IPS DF 19.7 (cell line): ENCODE results near the gene STK32B.
A peak's percentile ranks its signal among the peaks of the same experiment; 100 is the strongest.
"Not testable (repeated sequence)": the region's sequence is repeated elsewhere in the genome, so short reads cannot be mapped to it uniquely, and the experiment has no call there.

Source experiments
- DNase-seq: peaks from one replicate; pipeline ENCODE4 v3.0.0-alpha.2; 2013; ENCODE audit warnings: low read depth, low spot score

Gene STK32B

DNA sequence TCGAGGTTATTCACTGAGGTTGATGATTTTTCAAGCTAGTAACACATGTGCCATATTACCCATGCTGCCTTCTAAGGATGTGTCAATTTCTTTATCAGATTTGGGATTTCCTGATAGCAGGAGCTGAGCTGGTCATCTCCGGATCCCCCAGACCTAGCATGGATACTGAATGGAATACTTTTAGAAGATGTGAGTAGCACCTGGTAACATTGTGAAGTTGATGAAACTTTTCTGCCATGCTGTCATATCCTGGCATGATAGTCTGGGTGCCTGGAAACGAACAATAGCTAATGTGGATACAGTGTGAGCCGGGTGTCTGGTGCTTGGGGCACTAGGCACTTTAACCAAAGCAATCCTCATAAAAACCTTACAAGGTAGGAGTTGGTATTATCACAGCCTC is 21.1 kb upstream of the STK32B start:
- DNase-seq = no peak

DNA sequence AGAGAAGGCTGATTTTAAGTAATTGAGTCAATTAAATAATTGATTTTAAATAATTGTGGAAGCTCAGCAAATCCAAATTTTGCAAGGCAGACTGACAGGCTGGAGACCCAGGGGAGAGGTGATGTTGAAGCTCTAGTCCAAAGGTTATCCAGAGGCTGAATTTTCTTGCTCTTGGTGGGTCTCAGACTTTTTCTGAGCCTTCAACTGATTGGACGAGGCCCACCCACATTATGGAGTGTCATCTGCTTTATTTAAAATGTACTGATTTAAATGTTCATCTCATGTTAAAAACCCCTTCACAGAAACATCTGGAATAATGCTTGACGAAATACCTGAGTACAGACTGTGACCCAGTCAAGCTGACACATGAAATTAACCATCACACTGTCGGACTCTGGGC is 20.4 kb upstream of the STK32B start:
- no peak for DNase-seq

DNA sequence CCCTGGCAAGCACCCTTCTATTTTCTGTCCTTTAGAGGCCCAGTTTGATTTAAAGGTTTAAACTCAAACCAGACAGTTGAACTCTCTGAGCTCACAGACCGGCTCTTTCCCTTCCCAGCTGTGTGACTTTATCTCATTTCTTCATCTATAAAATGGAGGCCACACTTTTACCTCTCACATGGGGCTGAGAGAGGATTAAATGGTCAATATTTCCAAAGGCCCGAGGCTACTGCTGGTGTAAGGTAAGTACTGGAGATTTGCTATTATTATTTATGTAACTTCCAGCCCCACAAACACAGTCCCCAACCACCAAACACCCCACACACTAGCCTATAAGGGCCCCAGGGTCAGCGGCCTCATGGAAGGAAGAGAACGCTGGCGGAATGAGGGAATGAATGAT is 18.5 kb upstream of the STK32B start:
- no peak for DNase-seq

DNA sequence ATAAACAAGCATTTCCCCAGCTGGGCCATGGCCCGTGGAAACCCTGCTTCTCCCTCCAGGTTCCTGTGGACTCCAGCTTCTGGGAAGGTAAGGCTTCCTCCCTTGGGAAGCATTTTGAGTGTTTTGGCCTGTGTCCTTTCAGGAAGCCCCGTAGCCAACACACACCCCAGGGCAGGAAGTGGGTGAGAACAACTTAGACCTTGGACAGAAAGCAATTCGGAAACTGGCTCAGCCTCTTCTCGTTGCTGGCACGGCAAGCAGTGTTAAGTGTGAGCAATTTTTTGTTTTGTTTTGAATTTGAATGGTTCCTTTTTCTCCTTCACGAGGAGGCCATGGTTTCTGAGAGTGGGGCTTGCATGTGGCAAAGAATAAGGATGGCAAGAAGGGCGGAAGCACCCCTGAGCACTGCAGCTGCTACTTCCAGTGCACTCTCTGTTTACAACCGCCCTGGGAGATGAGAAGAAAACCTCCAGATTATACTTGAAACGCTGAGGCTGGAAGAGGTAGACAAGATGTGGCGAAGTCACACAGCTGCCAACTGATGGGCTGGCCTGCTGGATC is 17.9 kb upstream of the STK32B start:
- DNase-seq = no peak

DNA sequence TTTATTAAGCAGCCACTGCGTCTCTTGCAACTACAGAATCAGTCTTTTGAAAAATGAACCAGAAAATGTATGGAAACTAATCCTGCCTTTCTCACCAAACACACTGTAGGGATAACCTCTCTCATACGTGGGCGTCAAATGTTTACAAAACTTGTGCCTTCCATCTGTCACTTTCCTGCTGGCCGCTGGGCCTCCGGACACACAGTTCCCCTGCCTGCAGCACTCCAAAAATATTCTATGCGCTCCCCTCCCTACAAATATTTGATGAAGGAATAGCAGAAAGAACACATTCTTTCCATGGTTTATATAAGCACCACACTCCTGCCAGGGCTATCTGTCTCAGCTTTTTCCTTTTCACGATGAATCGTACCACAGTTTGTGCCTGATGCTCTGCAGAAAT is 17.1 kb upstream of the STK32B start:
- DNase-seq = no peak

DNA sequence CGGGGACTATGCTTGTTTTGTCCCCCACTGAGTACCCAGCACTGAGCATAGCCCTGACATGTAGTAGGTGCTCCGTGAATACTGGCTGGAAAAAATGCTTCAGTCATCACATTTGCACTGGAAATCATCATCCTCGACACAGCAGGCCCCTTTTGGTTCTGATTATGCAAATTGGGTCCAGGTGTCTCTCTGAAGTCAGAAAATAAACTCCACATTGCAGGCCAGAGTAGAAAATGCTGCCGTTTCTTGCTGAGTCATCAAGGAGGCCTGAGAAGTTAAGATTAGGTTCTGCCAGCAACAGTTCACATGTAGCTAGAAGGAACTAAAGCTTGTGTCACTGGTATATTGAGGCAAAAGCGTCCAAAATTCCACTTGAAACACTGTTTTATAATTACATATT is 15.0 kb upstream of the STK32B start:
- DNase-seq = no peak

DNA sequence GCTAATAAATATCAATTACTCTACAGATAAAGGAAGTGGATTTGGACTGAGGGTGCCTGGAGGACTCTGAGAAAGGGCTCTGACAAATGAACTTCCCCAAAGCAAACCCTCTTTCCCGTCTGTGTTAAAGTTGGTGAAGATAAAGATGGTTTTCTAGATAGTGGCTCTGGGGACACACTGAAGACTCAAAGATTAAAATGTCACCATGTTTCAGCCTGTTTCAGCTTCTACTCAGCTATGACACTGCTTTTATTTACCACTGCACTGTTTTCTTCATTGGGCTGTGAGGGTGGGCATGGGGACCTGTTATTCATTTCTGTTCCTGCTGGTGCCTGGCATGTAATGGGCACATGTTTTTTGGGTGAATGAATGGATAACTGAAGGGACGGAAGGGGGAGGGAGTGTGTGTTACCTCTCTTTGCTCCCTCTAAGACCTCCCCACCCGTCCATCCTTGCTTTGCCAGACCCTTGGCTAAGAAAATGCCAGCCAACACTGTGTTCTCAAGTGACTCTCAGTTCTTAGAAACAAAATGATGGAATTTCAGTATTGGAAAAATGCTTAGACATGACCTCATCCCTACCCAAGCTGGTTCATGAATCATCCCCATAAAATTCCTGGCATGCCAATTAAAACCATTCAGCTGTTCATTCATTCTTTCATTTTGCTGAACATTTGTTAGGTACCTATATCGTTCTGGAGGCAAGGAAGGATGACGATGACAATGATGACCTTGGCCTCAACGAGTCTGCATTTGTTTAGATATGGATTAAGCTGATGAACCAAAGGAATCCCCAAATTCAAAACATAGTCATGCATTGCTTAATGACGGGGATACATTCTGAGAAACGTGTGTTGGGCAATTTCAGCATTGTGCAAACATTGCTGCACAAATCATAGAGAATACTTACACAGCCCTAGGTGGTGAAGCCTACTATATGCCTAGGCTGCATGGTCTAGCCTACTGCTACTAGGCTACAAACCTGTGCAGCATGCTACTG is 13.4 kb upstream of the STK32B start:
- no peak for DNase-seq

DNA sequence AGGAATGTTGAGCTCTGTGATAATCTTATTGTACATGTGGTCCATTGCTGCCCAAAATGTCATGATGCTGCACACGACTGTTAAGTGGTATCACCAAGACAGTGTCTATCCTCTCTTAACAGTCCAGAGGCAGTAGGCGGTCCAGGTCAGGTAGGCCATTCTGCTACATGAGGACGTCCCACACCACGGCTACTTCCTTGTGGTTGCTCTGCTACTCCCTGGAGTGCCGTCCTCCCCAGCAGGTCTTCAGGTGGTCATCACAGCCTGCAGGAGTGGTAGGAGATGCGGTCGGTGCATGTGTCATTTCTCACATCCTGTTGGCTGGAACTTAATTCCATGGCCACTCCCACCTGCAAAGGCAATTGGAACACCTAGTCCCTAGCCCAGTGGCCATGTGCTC is 11.5 kb upstream of the STK32B start:
- DNase-seq = no peak

DNA sequence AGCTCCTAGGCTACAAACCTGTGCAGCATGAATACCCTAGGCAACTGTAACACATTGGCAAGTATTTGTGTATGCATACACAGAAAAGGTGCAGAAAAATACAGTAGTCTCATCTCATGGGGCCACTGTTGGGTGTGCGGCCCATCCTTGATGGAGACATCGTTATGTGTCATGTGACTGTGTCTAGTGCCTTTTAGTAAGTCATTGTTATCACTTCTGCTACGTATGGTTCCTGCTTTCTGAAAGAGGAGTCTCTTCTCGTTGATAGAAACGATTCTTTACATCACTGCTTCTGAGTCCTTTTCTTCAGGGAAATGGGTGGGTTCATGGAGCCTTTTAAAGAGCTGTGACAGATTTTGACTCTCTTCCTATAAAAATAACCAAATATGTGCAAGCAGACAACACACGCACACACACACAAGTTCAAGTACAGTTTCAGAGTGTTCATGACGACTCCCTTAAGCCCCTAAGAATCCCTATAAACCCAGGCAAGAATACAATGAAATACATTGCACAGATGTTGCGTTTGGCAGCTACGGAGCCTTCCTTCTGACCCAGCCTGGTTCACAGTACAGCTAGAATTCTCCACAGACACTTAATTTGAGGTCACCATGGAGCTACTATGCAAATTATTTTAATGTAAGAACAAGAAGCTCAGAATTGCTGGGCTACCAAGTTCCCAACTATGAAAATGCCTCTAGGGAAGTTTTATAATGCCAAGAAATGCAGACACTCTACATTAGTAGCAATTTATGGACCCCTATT is 10.2 kb upstream of the STK32B start:
- no peak for DNase-seq

DNA sequence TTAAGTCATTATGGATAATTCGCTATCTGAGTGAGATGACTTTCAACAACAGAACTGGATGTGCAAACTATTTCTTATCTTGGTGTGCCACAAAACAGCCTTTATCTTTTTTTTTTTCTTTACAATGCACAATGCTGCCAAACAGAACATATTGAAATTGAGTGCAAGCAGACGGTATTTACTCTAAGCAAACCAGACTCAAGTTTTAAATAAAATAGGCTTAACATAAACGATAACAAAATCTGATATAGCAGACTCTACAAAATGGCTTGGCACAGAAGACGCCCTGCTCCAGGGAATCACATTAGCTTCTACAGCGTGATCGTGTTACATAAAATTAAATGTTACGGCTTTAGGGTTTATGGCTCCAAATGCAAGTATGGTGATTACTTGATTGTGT is 9.6 kb upstream of the STK32B start:
- DNase-seq = no peak

DNA sequence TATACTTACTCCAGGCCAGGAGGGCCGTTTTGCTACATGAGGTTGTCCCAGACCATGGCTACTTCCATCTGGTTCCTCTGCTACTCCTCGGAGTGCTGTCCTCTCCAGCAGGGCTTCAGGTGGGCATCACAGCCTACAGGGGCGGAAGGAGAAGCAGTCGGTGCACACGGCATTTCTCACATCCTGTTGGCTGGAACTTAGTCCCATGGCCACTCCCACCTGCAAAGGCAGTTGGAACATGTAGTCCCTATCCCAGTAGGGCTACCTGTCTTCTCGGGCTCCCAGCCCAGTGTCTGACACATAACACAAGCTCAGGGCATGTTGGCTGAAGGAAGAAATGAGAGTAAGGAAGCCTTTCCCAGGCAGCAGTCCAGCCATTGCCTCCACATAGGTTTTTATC is 7.7 kb upstream of the STK32B start:
- no peak for DNase-seq

DNA sequence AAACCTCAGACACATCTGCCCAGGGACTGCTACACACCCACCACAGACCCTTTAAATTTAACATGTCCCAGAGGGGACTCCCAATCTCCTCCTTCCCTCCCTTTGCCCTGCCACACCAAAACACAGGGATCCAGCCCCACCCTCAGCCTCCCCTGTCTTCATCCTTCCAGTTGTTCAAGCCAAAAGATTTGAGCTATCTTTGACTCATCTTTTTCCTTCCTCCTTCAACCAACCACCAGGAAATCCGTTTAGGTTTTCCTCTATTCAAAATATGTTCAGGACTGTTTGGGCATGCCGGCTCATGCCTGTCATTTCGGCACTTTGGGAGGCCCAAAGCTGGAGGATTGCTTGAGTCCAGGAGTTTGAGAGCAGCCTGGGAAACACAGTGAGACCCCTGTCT is 6.9 kb upstream of the STK32B start:
- no peak for DNase-seq

DNA sequence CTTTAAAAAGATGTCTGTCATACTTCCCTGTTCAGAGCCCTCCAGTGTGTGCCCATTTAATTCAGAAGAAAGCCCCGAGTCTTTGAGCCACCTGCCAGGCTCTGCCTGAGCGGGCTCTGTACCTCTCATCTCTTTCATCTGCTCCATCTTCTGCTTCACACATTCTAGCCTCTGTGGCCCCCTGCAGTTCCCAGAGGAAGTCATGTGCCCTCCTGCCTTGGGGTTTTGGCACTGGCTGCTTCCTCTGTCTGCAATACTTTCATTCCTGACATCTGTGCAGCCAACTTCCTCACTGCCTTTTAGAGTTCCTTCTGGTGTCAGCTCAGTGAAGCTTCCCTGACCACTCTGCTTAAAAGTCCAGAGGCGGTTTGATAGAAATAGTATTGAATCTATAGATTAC is 6.2 kb upstream of the STK32B start:
- no peak for DNase-seq

DNA sequence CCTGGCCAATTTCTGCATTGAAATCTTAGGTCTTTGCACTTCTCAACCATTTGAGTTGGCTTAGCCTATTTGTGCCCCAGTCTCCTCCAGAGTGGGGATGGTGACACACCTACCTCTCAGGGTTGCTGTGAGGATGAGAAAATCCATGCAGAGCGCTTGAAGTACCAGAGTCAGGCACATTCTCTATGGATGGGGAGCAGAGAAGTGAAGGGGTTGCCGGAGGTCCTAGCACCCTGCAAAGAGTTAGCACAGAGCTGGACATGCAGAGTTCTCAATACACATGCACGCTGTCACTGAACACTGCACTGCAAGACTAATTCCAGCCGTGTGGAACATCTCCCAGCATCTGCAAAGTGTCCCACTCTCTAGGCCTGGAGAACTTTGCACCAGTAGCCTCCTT is 2.6 kb upstream of the STK32B start:
- DNase-seq = no peak

DNA sequence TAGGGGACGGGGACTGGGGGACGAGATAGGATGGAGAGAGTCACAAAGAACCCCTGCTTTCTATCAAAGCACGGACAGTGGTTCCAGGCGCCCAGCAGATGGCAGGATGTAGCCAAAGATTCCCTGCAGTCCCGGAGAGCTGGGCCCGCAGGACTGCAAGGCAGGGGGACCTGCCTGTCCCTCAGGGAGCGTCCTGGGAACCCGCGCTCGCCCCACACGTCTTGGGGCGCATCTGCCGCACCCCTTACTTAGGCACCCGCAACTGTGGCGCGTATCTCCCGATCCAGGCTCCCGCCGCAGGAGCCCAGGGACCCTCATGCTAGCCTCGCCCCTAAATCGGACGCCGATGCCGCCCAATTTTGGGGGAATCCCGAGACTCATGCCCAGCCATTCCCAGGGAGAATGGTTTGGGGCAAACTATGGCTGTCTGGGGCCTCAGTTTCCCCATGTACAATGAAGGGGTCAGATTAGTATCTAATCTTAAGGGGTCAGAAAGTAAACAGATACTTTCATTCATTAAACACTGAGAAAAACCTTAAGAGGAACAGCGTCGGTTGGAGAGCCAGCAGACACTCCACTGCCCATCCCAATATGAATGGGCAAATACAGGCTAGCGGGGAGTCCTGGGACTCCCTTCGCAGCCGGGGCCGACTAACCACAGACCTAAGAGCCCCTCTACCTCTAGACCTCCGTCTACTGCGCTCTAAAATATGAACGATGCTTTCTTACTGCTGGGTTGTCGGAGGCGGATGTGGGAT is 581 bp upstream of the STK32B start:
- DNase-seq = peak; percentile 61

DNA sequence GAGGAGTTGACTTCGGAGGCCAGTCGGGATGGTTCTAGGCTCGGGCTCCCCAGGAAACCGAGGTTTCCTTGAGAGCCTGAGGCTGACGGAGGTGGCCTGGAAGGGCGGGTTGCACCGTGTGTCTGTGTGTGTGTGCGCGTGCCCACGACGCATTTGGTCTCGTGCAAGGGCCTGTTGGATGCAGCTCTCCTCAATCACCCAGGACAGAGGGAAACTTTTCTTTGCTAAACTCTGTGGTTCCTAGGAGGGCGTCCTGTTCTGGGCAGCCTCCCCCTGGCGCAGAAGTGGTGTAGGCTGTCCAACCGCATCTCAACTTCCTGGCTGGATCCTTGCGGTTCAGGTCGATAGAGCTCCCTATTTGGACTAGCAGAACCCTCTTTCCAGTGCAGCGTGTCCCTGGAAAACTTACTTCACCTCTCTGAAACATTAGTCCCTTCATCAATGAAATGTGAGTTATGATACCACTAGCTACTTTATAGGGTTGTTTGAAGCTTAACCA is 973 bp downstream of the STK32B start:
- no peak for DNase-seq

DNA sequence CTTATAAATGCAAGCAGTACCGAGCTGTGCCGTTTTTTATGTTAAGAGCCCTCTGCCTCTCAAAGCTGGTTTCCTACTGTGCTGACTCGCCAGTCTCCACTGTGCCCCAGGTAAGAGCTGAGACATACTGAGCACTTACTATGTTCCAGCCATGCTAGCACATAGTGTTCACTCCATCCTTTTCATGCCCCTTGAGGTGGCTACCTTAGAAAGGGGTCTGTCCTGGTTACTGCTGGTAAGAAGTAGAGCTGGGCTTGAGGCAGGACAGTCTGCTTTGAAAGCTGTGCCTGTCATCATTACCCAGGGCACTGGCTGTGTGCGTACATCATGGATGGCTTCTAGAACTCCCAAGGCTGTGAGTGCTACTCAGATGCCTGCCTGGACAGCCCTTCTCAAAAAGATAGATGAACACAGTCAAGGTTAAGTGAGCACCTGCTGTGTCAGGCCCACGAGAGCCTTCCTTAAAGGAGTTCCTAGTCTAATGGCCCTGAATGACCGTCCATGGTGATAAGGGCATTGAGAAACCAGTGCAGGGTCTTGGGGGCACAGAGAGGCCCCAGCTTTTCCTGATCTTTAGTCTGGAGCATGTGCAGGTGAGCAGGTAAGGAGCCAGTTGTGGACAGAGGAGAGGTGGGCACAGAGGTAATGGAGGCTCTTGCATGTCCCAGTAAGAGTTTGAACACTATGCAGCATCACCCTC is 1.6 kb downstream of the STK32B start:
- DNase-seq = no peak

DNA sequence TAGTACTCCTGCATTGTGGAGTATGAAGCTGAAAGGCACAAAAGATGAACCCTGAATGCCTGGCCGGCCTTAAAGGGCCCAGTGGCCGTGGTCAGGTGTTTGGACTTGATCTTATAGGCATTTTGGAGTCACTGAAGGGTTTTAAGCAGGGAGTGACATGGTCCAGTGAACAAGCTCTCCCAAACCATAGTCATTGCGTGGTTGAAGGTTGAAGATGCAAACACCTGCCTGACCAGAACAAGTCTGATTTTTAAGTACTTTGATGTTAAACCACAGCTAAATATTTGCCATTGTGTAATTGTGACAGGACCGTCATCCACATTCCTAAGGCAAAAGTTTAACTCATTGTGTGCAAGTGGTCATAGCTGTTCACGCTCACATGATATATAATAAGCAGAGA is 3.3 kb downstream of the STK32B start:
- no peak for DNase-seq

DNA sequence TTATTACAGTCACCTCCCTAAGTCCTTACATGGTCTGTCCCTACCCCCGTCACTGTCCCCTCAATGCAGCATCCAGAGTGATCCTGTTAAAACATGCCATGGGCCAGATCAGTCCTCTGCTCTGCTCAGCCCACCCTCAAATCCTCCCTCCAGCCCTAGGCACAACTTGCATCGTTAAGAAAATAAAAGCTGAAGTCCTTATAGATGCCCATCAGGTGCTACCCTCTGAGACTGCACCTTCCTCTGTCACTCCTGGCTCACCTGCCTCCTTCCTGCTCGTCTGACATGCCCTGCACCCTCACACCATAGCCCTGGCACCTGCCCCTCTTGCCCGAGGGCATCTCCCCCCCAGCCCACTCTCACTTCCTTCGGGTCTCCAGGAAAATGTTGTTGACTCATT is 4.1 kb downstream of the STK32B start:
- no peak for DNase-seq

DNA sequence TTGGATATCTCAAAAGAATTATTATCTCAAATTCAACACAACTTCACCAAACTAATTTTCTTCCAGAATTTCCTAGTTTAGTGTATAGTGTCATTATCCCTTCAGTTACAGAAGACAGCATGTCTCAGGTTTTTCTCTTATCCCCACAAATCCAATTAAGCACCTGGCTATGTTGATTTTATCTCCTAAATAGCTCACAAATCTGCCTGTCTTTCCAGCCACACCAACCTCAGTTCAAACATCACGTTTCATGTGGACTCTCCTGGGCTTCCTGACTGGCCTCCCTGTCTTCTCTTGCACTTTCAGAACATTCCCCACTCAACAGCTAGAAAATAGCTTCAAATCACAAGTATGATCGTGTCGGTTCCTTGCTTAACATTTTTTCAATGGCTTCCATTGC is 14.8 kb downstream of the STK32B start:
- no peak for DNase-seq

DNA sequence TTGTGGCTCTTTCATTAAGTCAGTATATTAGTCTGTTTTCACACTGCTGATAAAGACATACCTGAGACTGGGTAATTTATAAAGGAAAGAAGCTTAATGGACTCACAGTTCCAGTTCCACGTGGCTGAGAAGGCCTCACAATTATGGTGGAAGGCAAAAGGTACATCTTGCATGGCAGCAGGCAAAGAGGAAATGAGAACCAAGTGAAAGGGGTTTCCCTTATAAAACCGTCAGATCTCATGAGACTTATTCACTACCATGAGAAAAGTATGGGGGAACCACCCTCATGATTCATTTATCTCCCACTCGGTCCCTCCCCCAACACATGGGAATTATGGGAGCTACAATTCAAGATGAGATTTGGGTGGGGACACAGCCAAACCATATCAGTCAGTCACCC is 15.7 kb downstream of the STK32B start:
- DNase-seq = not testable (repeated sequence)
